ENCODE measurements around the gene GDF10.

GRCh38 chr10:47296941-47297340, 3.1 kb upstream of the GDF10 start:
- TF ChIP-seq BRCA1 (IDR thresholded peaks at IDR 0.05; ENCODE audit: low read depth, low read length) (no peak), TAF1 (IDR thresholded peaks at IDR 0.05; ENCODE audit: borderline replicate concordance, low read depth, low read length) (no peak), RBBP5 (conservative IDR thresholded peaks at IDR 0.05) (no peak), RB1 (IDR thresholded peaks at IDR 0.05; ENCODE audit: borderline replicate concordance) (no peak), NKRF (conservative IDR thresholded peaks at IDR 0.05) (no peak), KAT2A (conservative IDR thresholded peaks at IDR 0.05; ENCODE audit: control insufficient read depth, low read depth, low read length) (no peak), MTA3 (IDR thresholded peaks at IDR 0.05; ENCODE audit: borderline replicate concordance, low read length) (no peak), TARDBP (IDR thresholded peaks at IDR 0.05; ENCODE audit: borderline replicate concordance) (no peak), ZNF274 (IDR thresholded peaks at IDR 0.05; ENCODE audit: insufficient read depth, insufficient read length) (no peak), POLR2AphosphoS5 (IDR thresholded peaks at IDR 0.05; ENCODE audit: low read length) (no peak), CTCF (IDR thresholded peaks at IDR 0.05 in 2 of 3, conservative IDR thresholded peaks at IDR 0.05 in 1 of 3; ENCODE audit: control insufficient read depth in 2 of 3, extremely low read depth in 1 of 3, insufficient read depth in 1 of 3, low read depth in 3 of 3, low read length in 3 of 3) (no peak)
